ENCODE measurements around the gene FOXJ3.
"Not testable (repeated sequence)": the region's sequence is repeated elsewhere in the genome, so short reads cannot be mapped to it uniquely, and the experiment has no call there.

Gene FOXJ3

GRCh38 chr1:42239555-42239954, 95.5 kb downstream of the FOXJ3 start:
- DNase-seq: no peak

- no peak for DNase-seq
These were observed 96.0 kb downstream of the FOXJ3 start for GRCh38 chr1:42239041-42239440.

- no peak for DNase-seq
These were observed 103.8 kb downstream of the FOXJ3 start for GRCh38 chr1:42231253-42231652.

- no peak for DNase-seq
These were observed 106.1 kb downstream of the FOXJ3 start for GRCh38 chr1:42228938-42229337.

- DNase-seq: no peak
These were observed 112.0 kb downstream of the FOXJ3 start for GRCh38 chr1:42223036-42223435.

DNA sequence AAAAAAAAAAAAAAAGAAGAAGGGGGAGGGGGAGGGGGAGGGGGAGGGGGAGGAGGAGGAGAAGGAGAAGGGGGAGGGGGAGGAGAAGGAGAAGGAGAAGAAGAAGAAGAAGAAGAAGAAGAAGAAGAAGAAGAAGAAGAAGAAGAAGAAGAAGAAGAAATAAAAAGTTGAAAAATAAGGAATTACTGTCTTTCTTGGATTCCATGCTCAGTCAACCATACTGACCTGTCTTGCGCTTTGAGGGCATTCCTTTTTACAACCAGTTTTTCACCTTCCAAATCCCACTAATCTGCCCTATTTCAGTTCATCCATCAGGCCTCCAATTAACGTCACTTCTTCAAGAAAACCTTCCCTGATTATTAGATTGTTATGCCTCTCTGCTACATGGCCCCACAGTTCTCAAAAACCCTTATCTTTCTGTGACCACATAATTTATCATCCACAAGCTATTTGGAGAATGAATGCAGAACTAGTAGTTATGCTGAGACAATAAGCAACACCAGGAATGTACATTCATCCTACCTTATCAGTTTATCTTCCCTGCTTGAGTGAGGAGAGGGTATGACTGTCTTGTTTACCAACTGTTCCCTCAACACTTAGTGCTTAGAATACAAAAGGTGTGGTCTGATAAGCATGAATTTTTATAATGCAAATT, 113.0 kb downstream of the FOXJ3 start:
- DNase-seq: no peak

DNA sequence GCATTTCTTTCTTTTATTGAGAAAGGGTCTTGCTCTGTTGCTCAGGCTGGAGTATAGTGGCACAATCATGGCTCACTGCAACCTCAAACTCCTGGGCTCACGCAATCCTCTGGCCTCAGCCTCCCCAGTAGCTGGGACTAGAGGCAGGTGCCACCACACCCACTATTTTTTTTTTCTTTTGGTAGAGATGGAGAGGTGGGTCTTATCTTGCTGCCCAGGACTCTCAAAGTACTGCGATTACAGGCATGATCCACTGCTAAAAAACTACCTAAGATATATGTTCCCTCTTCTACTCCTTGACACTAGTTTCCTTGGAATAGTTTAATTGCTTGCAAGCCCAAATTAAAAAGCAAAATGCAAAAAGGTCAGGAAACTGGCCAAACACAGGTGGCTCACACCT, 113.6 kb downstream of the FOXJ3 start:
- DNase-seq: no peak

- no peak for DNase-seq
These were observed 115.4 kb downstream of the FOXJ3 start for GRCh38 chr1:42219627-42220026.

DNA sequence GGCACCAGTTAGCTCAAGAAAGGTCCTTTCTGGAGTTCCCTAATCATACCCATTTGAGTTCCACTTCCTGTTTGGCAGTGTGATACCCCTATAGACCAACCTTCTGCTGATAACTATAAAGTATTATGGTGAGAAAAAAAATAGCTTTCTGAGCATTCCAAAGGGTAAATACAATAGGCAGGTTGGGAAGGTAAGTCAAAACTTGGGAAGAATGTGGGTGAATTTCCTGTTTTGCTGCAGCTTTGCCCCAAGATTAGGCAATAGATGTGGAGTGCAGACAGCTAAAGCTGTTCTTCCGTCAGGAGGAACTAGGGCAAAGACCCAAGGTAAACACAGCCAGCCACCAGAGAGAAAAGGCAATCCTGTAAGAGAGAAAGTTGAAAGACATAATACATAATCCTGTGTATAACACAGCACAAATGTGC, 120.6 kb downstream of the FOXJ3 start:
- no peak for DNase-seq

DNA sequence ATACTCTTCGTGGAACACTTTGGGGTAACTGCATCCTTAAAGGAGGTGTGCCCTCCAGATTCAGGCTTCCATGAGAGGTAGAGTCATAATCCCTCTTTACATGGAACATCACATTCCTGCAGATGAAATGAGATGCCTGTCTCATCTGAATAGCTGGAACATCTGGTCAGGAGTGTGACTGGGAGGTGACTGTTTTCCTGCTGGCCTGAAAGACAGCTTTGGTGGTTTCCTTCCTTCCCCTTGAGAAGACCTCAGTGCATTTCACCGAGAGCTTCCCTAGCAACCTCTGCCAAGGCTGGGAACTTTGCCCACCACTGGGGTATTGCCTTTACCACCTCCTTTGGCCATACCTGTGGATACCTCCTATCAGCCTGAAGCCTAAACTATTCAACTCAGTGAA, 123.8 kb downstream of the FOXJ3 start:
- DNase-seq: no peak

- no peak for DNase-seq
These were observed 124.5 kb downstream of the FOXJ3 start for GRCh38 chr1:42210421-42211133.

DNA sequence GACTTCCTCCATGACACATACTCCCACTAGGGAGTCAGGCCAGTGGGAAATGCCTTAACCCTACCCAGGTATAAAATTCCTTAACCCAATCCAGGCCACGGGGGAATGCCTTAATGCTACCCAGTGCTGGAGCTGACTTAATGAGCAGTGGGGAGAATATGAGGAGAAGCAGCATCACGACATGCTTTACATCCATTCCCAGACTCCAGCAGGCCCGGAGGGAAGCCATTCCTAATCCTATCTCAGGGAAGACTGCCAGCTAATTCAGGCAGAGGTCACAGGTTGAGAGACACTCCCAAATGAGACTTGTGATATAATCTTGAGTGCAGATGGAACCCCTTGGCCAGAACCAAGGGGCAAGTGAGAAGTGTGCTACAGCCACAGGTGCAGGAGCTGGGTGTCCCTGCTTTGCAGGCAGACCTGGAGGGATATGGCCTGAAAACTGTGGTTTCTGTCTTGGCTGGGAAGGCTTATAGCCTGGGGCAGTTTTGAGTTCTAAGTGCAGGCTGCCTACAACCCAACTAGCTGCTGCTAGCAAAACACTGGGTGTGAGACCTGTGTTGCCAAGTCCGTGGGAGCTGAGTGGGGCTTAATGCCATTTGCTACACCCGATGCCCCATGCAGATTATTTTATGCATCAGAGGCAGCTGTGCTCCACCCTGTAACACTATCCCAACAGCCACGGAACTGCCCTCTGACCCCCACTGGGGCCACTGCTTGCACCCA, 125.3 kb downstream of the FOXJ3 start:
- no peak for DNase-seq

GRCh38 chr1:42206930-42207329, 128.1 kb downstream of the FOXJ3 start:
- not testable (repeated sequence) for DNase-seq

DNA sequence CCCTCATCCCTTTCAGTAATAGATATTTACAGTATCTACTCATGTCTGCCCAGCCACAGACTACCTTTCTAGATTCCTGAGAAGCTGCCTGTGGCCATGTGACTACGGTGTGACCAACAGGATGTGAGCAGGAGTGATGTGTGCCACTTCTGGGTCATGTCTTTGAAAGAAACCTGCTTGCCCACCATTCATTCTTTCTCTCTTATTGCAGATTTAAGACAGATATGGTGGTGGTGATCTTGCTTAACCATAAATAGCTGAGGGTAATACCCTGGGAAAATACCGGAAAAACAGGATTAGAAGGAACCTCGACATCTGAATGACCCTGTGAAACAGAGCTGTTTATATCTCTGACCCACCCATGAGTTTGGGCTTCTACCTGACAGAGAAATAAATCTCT, 128.9 kb downstream of the FOXJ3 start:
- no peak for DNase-seq

DNA sequence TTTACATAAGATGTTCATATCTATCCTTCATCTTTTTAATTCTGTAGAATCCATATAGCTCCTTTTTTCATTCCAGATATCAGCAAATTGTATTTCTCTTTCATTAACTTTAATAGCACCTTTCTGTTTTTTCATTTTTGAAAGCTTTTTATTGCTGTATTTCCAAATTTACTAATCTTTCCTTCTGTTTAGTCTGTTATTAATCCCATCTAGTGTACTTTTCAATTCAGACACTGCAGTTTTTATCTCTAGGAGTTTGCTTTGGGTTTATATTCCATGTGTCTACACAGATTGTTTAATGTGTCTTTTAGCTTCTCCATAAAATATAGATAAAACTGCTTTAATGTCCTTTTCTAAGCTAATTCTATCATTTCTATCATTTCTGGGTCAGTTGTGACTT, 133.0 kb downstream of the FOXJ3 start:
- no peak for DNase-seq

- DNase-seq: no peak
These were observed 136.8 kb downstream of the FOXJ3 start for GRCh38 chr1:42198251-42198650.

GRCh38 chr1:42195841-42196240, 139.2 kb downstream of the FOXJ3 start:
- DNase-seq: no peak

GRCh38 chr1:42192106-42192505, 142.9 kb downstream of the FOXJ3 start:
- DNase-seq: no peak

GRCh38 chr1:42191319-42191718, 143.7 kb downstream of the FOXJ3 start:
- DNase-seq: no peak

DNA sequence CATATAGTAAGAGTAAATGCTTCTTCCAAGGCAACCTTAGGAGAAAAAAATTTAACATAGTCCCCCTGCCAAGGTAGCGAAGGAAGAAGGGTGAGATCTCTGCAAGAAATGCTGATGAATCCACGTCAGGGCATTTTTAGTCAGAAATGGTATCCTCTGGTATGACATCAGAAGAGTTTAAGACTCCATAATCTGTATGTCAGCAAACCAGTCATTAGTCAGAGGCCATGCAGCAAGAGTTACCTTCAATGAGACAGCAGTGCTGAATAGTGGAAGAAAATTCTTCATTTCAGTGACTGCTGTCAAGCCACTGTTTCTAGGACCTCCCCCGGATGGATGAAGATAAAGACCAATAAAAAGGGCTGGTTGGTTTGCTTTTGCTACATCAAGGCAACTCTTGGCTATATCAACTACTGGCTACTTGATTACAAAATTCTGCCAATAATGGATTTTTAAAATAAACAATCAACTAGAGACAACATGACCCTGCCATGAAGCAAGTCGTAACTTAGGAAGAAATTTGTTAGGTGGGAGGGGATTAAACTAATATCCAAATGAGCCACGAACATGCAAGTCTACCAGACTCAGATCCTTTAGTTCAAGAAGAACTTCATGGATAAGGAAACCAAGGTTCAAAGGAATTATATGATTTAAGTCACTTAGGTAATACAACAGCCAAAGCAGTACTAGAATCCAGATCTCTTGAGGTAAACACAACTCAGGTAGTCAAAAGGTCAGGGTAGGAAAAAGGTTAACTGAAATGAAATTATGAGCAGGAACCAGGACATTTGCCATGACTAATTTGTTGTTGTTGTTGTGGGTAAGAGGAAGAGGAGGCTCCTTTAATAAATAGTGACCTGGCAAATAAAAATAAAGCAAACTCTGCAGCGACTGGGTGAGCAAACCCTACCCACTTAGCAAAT, 144.8 kb downstream of the FOXJ3 start:
- DNase-seq: no peak

- no peak for DNase-seq
These were observed 148.9 kb downstream of the FOXJ3 start for GRCh38 chr1:42186152-42186551.

DNA sequence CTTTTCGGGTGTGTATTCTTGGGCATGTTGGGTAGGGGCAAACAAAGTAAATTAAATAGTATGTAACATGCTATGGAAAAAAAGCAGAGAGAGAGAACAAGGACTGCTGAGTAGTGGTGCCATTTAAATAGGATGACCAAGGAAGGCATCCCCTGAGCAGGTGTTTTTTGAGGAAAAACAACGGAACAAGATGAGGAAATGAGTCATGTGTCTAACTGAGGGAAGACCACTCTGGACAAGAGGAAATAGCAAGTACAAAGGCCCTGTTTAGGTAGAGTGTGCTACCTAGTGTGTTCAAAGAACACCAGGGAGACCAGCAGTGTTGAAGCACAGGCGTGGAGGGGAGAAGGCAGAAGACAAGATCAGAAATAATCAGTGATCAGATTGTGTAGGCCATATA, 150.4 kb downstream of the FOXJ3 start:
- no peak for DNase-seq

DNA sequence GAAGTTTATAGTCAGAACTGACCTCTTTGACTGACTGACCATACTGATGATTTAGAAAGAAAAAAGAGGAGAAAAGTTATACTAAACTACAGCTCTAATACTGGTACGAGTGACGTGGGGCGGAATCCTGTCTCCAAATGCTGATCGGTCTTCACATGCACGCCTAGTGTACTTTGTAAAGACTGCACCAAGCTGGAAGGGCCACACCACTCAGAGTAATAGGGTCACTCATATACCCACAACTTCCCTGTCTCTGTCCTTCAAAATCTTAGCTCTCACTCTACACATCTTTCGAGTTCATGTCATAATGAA, 151.1 kb downstream of the FOXJ3 start:
- DNase-seq: no peak
